GM18520 (cell line): Measurements from ENCODE around the gene SLC16A5.
"Not testable (repeated sequence)": the region's sequence is repeated elsewhere in the genome, so short reads cannot be mapped to it uniquely, and the experiment has no call there.

Source experiments
- ATAC-seq: cut with Tn5 transposase; IDR thresholded peaks from one replicate; pipeline ENCODE4 v1.9.1; 2021; ENCODE audit not compliant: unreplicated experiment

SLC16A5 gene

DNA sequence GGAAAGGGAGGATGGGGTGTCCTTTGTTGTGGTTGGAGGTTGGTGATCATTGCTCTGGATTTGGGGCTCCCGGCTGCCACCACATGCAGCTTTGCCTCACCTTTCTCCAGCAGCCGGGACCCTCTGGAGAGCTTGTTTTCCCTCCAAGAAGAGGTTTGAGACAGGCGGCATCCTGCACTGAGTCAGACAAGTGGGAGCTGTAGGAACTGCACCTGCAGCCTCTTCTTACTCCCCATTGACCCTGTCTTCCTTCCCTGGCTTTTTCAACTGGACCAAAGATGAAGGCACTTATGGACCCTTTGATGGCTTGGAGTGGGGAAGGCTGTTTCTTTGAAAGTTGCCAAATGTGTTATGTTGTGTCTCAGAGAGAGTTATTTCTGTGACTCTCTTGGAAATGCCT, 24.1 kb upstream of the SLC16A5 start:
- no peak for ATAC-seq

DNA sequence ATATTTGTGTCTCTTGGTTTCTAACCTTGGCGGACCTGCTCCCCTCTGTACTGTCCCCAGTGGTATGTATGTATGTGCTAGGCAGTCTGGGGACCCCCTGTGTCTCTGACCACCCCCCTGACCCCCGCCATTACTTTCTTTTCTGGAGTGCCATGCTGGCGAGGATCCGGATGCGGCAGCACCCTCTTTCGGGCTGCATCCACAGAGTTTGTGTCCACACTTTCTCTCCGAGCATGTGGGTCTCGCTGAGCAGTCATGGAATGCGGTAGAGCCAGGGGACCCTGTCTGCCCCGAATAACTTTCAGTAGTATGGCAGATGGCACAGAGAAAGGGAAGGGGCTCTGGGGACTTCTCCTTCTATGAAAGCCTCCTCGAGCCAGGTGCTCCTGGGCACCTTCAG, 23.7 kb upstream of the SLC16A5 start:
- no peak for ATAC-seq

DNA sequence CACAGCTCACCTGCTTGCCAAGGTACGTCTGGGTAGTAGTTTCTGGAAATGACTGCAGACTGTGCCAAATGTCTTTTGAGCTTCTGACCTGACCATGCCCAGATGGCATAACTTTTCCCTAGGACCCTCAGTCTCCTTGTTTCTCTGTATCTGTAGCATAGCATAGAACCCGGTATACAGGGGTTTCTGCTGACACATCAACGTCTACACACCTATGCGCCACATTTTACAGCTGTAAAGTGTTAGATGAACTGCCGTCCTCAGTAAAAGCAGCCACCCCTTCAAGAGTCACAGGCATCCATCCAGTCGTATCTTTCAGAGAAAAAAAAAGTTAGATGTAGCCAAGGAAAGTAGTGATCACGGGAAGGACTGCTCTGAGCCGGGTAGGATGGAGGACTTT, 23.3 kb upstream of the SLC16A5 start:
- ATAC-seq: no peak

DNA sequence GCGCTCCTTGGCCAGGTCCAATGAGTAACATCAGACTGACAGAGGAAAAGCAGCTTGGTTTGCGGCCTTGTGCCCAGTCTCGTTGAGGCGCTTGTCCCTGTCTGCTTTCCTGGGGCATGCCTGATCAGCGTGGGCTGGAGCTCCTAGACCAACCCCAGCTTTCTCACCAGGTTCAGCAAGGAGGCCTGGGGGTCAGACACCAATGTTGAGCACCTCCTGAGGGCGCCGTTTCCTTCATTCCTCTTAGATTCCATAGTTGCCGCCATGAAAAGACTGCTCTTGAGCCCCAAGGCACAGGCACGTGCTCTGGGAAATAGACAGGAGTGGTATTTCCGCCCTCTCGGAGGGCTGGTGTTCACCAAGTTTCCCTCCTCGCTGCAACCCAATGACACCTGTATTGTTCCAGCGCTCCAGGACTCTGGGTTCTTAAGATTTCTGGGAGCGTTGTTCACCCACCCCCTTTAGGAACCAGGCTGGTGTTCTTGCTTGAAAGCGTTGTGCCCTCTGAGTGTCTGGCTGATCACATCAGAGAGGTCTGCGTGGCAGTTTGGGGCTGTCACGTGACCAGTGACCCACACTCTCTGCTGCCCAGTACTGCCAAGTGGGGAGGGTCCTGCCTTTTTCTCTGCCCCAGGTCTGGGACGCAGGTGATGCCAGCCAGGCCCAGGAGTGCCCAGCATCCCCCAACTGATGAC, 22.7 kb upstream of the SLC16A5 start:
- no peak for ATAC-seq

DNA sequence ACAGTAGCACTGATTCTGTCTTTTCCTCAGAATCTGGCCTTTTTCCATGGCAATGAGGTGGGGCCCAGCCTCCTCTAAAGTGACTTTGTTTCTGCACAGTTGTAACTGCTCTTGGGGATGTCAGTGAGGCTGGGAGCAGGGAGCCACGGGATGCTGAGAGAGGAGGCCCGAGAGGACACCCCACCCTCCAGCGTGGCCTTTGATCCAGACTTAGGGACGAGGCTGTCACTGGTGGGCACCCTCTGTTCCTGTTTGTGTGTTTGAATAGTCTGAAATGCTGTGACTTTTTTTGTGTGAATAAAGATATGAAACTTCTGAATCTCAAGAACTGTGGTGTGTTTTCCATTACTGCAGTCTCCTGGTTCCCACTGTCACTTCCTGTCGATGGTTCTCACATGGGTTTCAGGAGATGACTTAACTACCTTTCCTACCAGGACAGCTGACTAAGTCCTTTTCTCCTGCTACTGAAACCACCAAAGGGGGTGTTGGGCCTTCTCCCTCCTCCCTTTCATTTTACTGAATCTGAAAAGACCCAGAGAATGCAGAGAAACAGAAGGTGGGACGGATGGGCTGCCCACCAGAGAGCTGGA, 22.1 kb upstream of the SLC16A5 start:
- no peak for ATAC-seq

DNA sequence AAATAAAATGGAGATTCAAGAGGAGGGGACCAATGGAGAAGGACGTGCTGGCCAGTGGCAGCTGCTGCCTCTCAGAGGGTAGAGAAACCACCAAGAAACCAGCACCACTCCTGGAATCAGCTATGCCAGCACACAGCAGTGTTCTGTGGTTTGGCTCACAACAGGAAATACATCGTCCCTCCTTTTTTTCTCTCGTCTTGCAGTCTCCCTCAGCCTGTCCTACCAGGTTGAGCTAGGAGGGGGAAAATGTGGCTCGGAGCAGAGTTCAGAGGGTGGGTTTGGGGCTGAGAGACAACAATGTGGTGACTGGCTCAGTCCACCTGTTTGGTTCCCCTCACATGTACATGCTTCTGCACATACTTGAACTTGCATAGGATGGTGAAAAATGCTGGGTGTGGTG, 19.9 kb upstream of the SLC16A5 start:
- no peak for ATAC-seq

DNA sequence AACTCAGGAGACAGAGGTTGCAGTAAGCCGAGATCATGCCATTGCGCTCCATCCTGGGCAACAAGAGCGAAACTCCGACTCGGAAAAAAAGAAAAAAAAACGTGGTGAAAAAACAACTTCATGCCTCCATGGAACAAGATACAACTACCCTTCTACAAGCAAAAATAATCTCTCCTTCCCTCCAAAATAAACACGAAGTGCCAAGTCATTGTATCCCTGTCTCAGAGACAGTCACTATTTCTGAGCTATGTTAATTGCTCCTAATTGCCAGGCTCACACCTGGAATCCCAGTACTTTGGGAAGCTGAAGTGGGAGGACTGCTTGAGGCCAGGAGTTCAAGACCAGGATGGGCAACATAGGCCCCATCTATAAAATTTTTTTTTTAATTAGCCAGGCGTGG, 19.0 kb upstream of the SLC16A5 start:
- no peak for ATAC-seq

DNA sequence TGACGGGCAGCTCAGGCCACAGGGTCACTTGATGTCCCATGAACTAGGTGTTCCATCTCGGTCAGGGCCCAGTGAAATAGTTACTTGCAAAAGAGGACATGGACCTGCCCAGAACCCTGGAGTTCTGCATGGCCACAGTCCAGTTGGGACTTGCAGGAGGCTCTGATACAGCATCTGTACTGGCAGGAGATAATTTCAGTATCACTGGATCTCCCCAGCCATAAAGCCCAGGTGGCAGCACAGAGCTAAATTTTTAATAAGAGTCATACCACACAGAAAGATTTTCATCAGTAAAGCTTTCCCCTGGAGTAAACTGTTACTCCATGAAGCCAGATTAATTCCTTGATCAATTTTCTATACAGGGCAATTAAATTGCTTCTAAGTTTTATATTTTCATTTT, 18.0 kb upstream of the SLC16A5 start:
- no peak for ATAC-seq

DNA sequence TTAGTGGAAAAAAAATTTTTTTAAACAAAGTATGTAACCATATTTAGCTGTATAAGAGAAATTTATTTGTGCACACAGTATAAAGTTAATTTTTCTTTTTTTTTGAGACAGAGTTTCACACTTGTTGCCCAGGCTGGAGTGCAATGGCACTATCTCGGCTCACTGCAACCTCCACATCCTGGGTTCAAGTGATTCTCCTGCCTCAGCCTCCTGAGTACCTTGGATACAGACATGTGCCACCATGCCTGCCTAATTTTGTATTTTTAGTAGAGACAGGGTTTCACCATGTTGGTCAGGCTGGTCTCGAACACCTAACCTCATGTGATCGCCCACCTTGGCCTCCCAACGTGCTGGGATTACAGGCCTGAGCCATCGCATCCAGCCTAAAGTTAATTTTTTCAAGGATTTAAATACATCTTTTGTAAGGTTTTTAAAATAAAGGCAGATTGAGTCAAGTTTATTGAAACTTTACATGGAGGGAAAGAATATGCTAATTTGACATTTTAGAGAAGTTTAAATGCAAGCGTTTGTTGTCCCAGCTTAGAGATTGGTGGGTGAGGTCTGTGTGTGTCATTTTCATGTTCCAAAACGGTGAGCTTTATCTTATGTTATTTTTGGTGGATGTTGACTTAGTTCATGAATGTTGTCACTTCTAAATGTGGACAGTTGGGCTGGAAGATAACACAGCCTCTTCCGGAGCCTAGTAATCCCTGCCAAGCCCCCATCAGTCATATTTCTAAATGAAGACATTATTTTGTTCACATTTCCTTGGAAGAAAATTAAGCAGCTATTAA, 16.1 kb upstream of the SLC16A5 start:
- not testable (repeated sequence) for ATAC-seq

DNA sequence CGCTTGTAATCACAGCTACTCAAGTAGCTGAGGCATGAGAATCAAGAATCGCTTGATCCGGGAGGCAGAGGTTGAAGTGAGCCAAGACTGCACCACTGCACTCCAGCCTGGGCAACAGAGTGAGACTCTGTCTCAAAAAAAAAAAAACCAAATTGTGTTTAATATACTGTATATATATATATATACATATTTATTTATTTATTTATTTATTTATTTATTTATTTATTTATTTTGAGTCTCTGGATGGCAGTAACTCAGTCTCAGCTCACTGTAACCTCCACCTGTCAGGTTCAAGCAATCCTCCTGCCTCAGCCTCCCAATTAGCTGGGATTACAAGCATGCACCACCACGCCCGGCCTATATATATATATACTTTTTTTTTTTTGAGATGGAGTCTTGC, 14.8 kb upstream of the SLC16A5 start:
- ATAC-seq: not testable (repeated sequence)

DNA sequence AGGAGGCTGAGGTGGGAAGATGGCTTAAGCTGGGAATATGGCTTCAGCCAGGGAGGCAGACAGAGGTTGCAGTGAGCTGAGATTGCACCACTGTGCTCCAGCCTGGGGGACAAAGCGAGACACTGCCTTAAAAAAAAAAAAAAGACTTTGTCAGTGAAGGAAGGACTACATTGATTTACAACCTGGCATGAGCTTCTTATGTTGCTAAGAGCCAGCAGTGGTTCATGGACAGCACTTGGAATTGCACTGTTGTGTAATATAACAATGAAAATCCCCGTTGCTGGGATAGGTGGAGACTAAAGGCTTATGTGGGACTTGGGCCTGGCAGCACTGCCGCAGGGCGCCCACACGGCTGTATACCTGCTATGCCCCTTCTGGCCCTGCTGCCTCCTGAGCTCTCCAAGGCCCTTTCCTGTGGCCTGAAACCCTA, 14.1 kb upstream of the SLC16A5 start:
- ATAC-seq: no peak

DNA sequence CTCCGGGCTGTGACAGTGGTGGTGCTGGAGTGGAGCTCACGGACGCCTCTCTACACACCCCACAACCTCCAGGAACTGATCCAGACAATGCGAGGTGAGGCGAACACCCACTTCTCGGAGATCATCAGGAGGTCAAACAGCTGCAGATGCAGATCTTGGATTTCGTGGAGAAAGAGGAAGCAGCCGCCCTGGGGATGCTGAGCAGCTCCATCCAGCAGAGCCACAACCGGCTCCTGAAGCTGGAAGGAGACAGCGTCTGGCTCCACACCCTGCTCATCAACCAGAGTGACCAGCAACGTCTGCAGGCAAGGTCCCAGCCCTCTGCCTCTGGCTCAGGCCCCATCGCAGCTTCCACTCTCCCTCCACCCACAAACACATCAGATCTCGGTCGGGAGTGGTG, 13.2 kb upstream of the SLC16A5 start:
- ATAC-seq: no peak

DNA sequence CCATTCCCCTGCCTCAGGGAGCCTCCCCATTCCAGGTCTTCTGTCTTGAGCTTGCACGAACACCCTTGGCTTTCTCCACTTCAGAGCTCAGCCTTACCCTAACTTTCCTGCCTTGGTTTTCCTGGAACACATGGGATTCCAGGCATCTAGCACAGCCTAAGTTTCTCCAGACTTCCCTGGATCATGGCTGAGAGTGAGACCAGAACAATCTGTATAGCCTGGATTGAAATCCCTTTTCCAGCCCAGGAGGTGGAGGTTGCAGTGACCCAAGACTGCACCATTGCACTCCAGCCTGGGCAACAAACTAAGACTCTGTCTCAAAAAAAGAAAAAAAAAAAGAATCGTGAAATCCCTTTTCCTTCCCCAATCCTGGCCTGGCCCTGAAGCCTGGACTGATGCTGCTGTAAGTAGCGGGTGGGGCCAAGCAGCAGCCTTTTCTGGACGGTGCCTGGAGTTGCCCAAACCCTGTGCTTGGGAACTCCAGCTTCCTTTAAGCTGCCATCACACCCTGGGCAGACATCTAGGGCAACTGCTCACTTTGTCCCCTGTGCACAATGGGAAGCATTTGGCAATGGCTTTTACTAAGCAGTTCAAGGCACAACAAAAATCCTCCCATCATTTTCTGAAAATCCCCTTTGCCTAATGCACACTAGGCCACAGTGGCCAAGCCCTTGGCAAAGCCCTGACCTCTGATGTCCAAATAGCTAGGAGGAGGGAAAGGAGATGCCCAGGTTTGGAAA, 12.0 kb upstream of the SLC16A5 start:
- no peak for ATAC-seq

DNA sequence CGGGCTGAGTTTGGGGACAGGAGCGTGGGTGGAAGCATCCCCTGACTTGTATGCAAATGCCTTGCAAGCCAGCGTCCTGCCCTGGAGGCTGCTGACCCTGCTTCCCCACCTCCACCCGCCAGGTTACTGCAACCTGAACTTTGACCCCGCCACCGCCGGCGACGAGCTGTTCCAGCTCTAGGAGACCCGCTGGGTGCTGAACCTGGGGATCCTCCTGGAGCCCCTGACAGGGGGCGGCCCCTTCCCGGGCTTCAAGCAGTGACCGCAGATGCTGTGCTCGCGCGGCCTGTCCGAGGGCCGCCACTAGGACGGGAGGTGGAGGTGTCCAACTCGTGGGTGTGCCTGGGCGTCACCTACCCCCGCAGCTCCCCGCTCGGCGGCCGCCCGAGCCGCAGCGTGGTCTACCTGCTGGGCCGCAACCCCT, 10.7 kb upstream of the SLC16A5 start:
- ATAC-seq: no peak

DNA sequence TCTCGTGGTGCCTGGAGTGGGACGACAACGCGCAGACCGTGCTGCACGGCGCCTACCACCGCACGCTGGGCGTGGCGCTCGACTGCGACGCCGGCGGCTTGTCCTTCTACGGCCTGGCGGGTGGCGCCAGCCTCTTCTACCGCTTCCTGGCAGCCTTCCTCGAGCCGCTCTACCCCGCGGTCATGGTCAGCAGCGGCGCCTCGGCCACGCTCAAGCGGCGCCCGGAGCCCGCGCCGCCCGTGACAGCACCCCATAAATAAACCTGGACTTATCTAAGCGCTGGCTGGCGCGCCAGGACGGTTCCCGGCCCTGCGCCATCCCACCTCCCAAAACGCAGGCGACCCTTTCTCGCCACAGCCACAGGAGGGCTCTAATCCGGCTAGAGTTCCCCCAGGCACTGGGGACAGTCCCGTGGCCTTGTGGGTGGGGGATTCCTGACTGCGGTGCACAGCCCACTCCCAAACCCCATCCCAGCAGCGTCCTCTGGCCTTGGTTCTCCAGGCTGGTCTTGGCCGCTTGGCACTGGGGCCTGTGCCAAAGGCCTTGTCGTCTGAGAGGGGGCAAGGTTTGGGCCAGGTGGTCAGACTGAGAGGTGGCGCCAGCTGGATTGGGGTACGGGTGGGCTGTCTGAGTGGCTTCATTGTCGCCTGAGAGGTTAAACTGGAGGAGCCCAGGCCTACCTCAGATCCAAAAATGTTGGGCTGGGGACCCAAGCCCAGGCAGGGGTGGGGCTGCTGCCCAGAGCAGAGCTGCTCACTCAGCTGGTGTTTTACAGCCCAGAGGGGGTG, 10.1 kb upstream of the SLC16A5 start:
- peak; percentile 47 for ATAC-seq

DNA sequence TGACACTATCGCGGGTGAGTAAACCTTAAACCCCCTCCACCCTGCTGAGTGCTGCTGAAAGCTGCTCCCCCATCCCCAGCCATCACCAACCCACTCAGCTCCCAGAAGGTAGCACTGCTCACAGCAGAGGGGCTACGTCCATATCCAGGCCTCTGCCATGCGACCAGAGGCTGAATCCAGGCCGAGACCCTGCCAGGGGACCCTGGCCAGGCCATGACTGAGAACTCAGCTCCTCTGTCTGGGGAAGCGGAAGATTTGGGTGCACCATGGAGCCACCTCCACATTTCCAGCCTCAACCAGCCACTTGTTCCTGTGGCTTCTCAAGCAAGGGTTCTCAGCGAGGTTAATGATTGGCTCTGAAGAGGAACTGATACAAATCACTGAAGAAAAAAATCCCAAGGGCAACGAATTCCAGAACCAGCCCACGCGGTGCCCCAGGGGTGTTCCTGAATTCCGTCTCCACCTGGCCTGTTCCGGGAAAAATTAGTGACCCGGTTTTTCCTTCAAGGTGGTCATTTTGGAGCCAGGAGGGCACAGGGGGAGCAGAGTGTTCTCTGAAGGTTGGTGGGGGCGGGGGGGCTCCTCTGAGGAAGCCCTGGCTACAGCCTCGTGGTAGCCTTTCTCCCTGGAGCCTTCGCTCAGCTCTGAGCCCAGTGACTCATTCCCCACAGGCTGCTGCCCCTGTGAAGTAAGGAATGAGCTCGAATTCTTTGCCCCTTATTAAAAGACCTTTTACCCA, 9.3 kb upstream of the SLC16A5 start:
- ATAC-seq: peak; percentile 14

DNA sequence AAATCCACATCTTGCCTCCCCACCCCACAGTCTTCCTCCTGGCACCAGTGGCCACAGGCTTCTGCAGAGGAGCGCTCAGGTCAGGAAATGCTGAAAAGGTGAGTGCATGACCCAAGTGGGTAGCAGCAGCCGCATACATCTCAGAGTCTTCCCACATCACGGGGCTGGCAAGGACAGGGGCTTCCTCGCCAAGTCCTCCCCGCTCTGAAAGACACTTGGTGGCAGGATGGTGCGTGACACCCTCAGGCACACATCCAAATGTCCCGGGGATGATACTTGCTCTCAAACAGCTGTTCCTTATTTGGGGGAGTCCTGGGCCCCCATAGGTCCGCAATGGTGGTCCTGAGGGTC, 8.8 kb upstream of the SLC16A5 start:
- ATAC-seq: no peak

DNA sequence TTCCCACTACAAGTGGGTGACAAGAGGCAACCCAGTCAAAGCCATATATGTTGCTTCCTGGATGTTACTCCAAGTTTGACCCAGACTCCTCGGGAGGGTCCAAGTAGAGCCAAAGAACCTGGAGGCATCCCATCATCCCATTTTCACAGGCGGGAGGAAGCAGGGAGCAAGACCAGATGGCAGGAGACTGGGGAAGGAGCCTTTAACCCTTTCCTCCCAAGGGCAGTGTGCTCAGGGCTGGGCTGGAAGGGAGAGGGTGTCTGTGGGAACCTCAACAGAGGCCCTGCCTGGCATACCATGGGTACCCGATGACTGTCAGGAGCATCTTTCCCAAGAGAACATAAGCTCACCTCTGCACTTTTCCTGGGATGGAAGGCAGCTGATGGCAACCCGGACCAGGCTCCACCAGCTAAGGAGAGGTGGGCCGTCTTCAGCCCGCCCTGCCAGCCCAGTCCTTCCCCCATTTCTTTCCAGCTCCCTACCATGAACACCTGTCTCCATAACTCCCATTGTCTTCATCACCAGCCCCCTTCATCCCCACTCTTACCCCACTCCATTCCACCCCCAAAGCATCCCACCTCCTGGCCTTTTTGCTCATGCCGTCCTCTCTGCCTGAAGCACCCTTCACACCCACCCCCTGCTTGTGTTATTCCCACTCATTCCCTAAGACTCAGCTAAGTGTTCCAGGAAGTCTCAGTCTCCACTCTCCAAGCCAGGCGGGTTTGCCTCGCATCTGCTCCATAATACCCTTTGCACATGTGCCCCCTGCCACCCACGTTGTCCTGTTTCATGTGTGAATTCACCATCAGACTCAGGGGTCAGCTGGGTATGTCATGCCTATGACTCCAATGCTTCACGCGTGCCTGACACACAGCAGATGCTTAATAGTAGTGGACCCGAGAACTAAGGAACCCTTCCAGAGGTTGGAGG, 5.9 kb upstream of the SLC16A5 start:
- ATAC-seq: no peak

DNA sequence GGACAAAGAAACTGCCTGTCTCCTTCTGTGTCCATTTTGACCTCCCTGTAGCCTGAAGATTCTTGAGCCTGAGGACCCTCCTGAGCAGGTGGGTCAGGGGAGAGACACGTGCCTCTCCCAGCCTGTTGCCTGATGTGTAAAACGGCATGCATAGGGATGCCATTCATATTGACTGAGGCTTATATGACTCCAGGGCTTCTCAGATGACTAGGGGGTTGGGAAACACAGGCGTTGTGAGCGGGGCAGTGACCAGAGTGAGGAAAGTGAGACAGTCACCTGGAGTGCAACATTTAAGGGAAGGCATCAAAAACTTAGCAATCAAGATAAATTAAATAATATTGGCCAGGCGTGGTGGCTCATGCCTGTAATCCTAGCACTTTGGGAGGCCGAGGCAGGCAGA, 5.1 kb upstream of the SLC16A5 start:
- no peak for ATAC-seq
